Suprapubic skin (tissue), 3 donors: ENCODE results near the gene PCDHA8.

ENCODE experiments used
- EP300 ChIP-seq: sonication (generic); formaldehyde crosslinking; IDR thresholded peaks from one replicate; pipeline ENCODE4 v1.6.1; 2017; ENCODE audit warnings: antibody characterized with exemption
- POLR2A ChIP-seq, 2 donors: fragments of 450-650 bp; IDR thresholded peaks; one replicate each; pipeline ENCODE4 v1.6.1; 2017; ENCODE audit warnings: antibody characterized with exemption in 2 of 2, mild to moderate bottlenecking in 2 of 2, moderate library complexity in 2 of 2
- TF ChIP-seq, protein P1 (sequence below), 2 donors: fragments of 200-600 bp in 1 of 2; fragments of 450-650 bp in 1 of 2; sonication (generic) in 1 of 2; IDR thresholded peaks; one replicate each; pipeline ENCODE4 v1.5.1; 2016 to 2019; ENCODE audit warnings: antibody characterized with exemption in 2 of 2, mild to moderate bottlenecking in 1 of 2, moderate library complexity in 1 of 2

DNA sequence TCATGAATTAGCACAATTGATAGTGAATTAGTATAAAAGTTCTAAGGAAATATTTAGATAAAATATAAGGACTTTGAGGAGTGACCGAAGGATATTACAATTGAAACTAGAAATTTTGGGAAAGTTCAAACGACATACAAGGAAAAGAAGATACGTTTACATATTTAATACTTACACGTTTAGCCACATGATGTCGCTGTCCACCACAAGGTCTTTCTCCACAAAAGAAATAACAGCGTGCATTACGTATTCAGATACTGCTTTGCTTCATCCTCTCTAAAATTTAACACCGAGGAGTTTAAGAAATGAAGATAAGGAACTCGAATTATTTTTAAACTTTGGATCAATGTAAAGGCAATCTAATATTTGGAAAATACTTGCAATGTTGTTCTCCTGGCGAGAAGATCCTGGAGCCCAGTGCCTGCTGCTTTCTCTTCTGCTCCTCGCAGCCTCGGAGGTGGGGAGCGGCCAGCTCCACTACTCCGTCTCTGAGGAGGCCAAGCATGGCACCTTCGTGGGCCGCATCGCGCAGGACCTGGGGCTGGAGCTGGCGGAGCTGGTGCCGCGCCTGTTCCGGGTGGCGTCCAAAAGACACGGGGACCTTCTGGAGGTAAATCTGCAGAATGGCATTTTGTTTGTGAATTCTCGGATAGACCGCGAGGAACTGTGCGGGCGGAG, 40.0 kb upstream of the PCDHA8 start, which contains the start of gene PCDHA3:
- TF ChIP-seq, protein P1, sequence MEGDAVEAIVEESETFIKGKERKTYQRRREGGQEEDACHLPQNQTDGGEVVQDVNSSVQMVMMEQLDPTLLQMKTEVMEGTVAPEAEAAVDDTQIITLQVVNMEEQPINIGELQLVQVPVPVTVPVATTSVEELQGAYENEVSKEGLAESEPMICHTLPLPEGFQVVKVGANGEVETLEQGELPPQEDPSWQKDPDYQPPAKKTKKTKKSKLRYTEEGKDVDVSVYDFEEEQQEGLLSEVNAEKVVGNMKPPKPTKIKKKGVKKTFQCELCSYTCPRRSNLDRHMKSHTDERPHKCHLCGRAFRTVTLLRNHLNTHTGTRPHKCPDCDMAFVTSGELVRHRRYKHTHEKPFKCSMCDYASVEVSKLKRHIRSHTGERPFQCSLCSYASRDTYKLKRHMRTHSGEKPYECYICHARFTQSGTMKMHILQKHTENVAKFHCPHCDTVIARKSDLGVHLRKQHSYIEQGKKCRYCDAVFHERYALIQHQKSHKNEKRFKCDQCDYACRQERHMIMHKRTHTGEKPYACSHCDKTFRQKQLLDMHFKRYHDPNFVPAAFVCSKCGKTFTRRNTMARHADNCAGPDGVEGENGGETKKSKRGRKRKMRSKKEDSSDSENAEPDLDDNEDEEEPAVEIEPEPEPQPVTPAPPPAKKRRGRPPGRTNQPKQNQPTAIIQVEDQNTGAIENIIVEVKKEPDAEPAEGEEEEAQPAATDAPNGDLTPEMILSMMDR (IDR thresholded peaks at IDR 0.05) = no peak
- TF ChIP-seq POLR2A (IDR thresholded peaks at IDR 0.05) (no peak), EP300 (no peak)
